Activated B cell treated with CpG ODN at 0.5 μM for 24 hours (primary cell): ENCODE data around the gene TBCA. TPM values are rescaled to one million over a fixed set of nuclear protein-coding genes. Genes with fewer than 3 reads are reported as not detected.

Experiments
- ATAC-seq: fragments of 200-7000 bp; cut with Tn5 transposase; one replicate; pipeline ENCODE4 v1.10.0; 2021; ENCODE audit warnings: low read depth, mild to moderate bottlenecking, moderate library complexity
- CTCF ChIA-PET: fragments of 350-600 bp; sonication (Branson Sonifier 250); formaldehyde crosslinking; loops from one replicate; lab custom pipeline; 2021; ENCODE audit warnings: antibody characterized with exemption; lab: Charles Lee
- POLR2A ChIA-PET: fragments of 350-600 bp; sonication (Branson Sonifier 250); formaldehyde crosslinking; loops from one replicate; lab custom pipeline; 2021; ENCODE audit warnings: antibody characterized with exemption; lab: Charles Lee
- DNase-seq: peaks from one replicate; pipeline ENCODE4 v3.0.0; 2022
- H3K27ac Mint-ChIP-seq: one replicate; pipeline ENCODE4 v1.8.0; 2020; ENCODE audit warnings: mixed read lengths
- H3K27me3 Mint-ChIP-seq: one replicate; pipeline ENCODE4 v1.8.0; 2021; ENCODE audit warnings: mixed read lengths
- H3K36me3 Mint-ChIP-seq: one replicate; pipeline ENCODE4 v1.8.0; 2021; ENCODE audit warnings: low read depth, mixed read lengths
- H3K4me1 Mint-ChIP-seq: one replicate; pipeline ENCODE4 v1.8.0; 2021; ENCODE audit warnings: mixed read lengths
- H3K4me3 Mint-ChIP-seq: one replicate; pipeline ENCODE4 v1.8.0; 2020; ENCODE audit warnings: mild to moderate bottlenecking, mixed read lengths
- H3K9me3 Mint-ChIP-seq: one replicate; pipeline ENCODE4 v1.8.0; 2020; ENCODE audit warnings: mixed read lengths
- CTCF ChIP-seq: fragments of 200-600 bp; IDR thresholded peaks from one replicate; pipeline ENCODE4 v1.8.0; 2022; ENCODE audit warnings: antibody characterized with exemption, mild to moderate bottlenecking
- intact Hi-C: fragments of 100-400 bp; cut with micrococcal nuclease; formaldehyde crosslinking; loops from one replicate; pipeline ENCODE4 v1.15.1; 2024
- total RNA-seq: library from RNA; stranded (reverse); gene quantifications from 2 replicates; pipeline ENCODE4 v1.2.3, GENCODE V29; 2022

The TBCA gene
- total RNA-seq, 1 donor from 2014 or later, result 113 TPM

DNA sequence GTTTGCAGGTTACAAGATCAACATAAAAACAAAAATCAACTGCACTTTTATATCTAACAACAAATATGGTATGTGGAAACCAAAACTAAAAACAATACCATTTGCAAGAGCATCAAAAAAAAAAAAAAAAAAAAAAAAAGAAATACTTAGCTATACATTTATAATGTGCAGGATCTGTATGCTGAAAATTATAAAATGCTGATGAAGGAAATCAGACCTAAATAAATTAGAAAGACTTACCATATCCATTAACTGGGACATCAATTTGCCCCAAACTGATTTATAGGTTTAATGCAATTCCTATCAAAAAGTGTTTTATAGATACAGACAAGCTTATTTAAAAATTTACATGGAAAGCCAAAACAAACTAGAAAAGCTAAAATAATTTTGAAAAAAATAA lies 77.2 kb downstream of the TBCA start:
- intact Hi-C loops, result no loop called here
- DNase-seq (no peak), ATAC-seq (no peak)
- CTCF ChIA-PET, result no interaction called here
- no peaks in the 10 kb centered on the region for H3K9me3 Mint-ChIP-seq
- H3K27me3 Mint-ChIP-seq, result no peaks in the 10 kb centered on the region
- H3K4me1 Mint-ChIP-seq, result peaks cover 7% of the 10 kb centered on the region
- H3K4me3 Mint-ChIP-seq, result no peak overlapping the region
- POLR2A ChIA-PET, result no interaction called here
- peaks cover 64% of the 10 kb centered on the region for H3K36me3 Mint-ChIP-seq
- TF ChIP-seq CTCF, result no peak
- no peak overlapping the region for H3K27ac Mint-ChIP-seq

DNA sequence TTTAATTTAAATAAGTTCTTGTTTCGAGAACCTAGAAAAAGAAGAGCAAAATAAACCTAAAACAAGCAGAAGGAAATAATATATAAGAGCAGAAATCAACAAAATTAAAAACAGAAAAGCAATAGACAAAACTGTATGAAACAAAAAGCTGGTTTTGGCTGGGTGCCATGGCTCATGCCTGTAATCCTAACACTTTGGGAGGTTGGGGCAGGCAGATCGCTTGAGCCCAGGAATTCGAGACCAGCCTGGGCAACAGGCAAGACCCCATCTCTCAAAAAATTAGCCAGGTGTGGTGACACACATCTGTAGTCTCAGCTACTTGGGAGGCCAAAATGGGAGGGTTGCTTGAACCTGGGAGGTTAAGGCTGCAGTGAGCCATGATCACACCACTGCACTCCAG lies 78.4 kb downstream of the TBCA start:
- no peak for ATAC-seq
- ChIA-PET CTCF (no interaction called here), POLR2A (no interaction called here)
- DNase-seq, result no peak
- H3K4me1 Mint-ChIP-seq, result peaks cover 7% of the 10 kb centered on the region
- no peak overlapping the region for H3K4me3 Mint-ChIP-seq
- no peaks in the 10 kb centered on the region for H3K27me3 Mint-ChIP-seq
- no peaks in the 10 kb centered on the region for H3K9me3 Mint-ChIP-seq
- peaks cover 62% of the 10 kb centered on the region for H3K36me3 Mint-ChIP-seq
- no peak overlapping the region for H3K27ac Mint-ChIP-seq
- TF ChIP-seq CTCF, result no peak
- intact Hi-C loops, result no loop called here

DNA sequence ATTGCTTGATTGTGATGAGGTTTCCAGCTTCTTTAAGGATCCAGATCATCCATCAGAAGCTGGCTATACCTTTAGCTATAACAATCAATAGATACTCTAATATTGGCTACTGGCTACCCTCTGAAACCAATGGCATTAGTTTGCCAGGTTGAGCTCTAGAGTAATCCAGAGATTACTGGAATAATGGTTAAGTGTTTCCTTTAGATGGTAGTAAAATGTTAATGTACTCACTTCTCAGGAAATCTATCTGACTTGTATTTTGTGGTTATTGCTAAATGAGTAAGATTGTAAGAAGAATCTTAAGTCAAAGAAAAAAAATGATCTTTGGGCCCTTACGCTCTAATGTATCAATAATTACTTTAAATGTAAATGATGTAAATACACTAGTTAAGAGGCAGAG lies 80.0 kb downstream of the TBCA start:
- CTCF ChIA-PET, result no interaction called here
- peaks cover 61% of the 10 kb centered on the region for H3K36me3 Mint-ChIP-seq
- H3K4me1 Mint-ChIP-seq, result peaks cover 6% of the 10 kb centered on the region

DNA sequence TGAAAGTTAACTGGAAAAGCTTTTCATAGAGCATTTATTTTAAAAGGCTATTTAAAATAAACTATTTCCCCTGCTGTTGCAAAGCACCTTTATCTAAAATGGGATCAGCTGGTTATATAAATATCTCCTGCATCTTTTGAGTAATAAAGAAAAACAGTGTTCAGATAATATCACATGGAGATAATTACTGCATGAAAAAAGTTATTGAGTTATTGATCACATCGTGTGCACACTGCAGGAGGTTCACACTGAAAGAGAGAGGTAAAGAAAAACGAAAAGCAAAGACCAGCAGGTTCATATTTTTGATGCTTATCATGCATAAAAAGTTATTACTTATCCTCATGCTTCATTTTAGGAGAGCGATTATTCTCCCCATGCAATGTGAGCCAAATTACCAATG lies 82.2 kb downstream of the TBCA start:
- H3K4me3 Mint-ChIP-seq, result no peak overlapping the region
- peaks cover 61% of the 10 kb centered on the region for H3K36me3 Mint-ChIP-seq
- intact Hi-C loops, result no loop called here
- H3K4me1 Mint-ChIP-seq, result no peaks in the 10 kb centered on the region
- ATAC-seq (no peak), DNase-seq (no peak)
- H3K9me3 Mint-ChIP-seq, result no peaks in the 10 kb centered on the region
- TF ChIP-seq CTCF, result no peak
- H3K27ac Mint-ChIP-seq, result no peak overlapping the region
- CTCF ChIA-PET, result no interaction called here
- no peaks in the 10 kb centered on the region for H3K27me3 Mint-ChIP-seq
- POLR2A ChIA-PET, result no interaction called here

More for the DNA sequence above, 80.0 kb downstream of the TBCA start:
- POLR2A ChIA-PET, result no interaction called here
- Mint-ChIP-seq H3K27me3 (no peaks in the 10 kb centered on the region), H3K27ac (no peak overlapping the region), H3K4me3 (no peak overlapping the region), H3K9me3 (no peaks in the 10 kb centered on the region)
- DNase-seq (no peak), ATAC-seq (no peak)
- TF ChIP-seq CTCF, result no peak
- intact Hi-C loops, result no loop called here

DNA sequence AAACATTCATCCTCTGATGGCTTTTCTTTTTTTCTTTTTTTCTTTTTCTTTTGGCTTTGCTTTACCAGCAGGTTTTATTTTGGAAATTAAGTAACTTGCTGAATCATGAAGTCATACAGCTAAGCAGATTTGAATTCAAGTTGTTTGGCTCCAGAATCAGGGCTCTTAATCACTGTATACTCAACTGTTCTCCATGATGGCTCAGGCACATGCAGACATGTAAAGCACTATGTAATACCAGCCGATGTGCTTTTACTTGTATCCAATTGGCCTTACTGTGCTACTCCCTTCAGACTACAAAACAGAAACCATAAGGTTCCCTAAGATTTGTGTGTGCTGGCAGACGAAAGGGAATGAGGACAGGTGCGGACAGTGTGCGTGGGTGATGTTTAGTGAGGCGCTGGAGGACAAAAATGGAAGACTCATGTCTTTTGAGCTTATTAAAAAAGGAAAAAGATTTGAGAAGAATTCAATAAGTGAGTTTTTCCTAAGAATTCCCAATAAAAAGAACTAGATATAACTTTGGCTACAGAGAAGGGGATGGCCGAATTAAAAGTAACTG lies 92.9 kb downstream of the TBCA start:
- ChIA-PET CTCF (no interaction called here), POLR2A (no interaction called here)
- H3K27me3 Mint-ChIP-seq, result peaks cover 2% of the 10 kb centered on the region
- H3K4me1 Mint-ChIP-seq, result no peaks in the 10 kb centered on the region
- H3K27ac Mint-ChIP-seq, result no peak overlapping the region
- DNase-seq (no peak), ATAC-seq (no peak)
- no peaks in the 10 kb centered on the region for H3K9me3 Mint-ChIP-seq
- no peak for TF ChIP-seq CTCF
- H3K36me3 Mint-ChIP-seq, result peaks cover 8% of the 10 kb centered on the region
- no peak overlapping the region for H3K4me3 Mint-ChIP-seq
- intact Hi-C loops, result no loop called here
